ENCODE results near the gene PRR22.

GRCh38 chr19:5789351-5789761 lies 4.8 kb upstream of the PRR22 start:
- no peak for TF ChIP-seq CTCF (conservative IDR thresholded peaks at IDR 0.05; ENCODE audit: low read depth, low read length)
- TF ChIP-seq EZH2 (IDR thresholded peaks at IDR 0.05; ENCODE audit: low read length, unreplicated experiment), result no peak
- no peak for TF ChIP-seq EZH2phosphoT487 (IDR thresholded peaks at IDR 0.05; ENCODE audit: borderline replicate concordance, low read length)
